ENCODE measurements around the gene ZBTB18.

ZBTB18 gene

DNA sequence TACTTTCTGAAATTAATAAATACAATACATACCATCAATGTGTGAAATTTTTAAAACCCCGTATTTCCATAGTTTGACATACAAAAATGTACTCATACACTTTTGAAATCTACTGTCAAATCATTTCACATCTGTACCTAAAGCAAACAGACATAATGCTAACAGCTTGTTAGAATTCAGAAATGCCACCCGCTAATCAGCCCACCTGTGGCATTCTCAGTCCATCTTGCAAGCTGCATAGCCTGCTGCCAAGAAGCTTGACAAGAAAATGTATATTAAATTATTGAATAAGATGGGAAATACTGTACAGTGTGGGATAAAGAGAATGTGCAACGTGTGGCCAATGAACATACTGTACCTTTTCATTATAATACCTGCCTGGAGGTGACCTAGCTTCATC is 55.1 kb downstream of the ZBTB18 start:
- FAIRE-seq (no peak), DNase-seq (ENCODE audit: insufficient read length, low spot score) (no peak)
